ENCODE measurements around the gene SEMA3C.

Gene SEMA3C

DNA sequence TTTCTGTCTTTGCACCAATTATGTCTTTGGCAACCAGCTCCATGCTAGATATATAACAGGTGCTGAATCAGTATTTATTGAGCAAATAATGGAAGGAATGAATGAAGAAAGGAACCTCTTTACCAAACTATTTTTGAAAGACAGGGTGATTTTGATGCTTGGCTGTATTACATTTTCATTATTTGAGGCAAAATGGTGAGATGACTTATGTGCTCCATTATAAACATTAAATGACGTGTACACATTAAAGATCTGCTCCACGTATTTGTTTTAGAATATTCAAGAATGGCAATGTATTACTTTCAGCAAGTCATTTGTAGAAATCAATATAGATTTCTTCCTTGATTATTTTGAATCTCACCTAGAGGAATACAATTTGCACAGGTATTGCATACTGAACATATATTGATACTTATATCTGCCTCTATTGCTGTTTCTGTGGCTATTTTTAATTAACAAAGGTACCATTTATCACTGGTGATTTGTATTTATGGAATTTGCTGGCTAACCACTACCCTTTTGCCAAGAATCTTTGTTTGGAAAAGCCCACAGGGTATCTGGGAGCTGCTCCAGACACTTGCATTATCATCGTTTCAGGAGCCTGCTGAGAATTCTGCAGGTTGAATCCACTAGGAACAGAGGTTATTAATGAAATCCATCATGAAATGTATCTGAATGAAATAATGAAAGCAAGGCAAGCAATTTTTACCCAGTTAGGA lies 92.2 kb downstream of the SEMA3C start:
- H3K27ac ChIP-seq: no peak overlapping the region

DNA sequence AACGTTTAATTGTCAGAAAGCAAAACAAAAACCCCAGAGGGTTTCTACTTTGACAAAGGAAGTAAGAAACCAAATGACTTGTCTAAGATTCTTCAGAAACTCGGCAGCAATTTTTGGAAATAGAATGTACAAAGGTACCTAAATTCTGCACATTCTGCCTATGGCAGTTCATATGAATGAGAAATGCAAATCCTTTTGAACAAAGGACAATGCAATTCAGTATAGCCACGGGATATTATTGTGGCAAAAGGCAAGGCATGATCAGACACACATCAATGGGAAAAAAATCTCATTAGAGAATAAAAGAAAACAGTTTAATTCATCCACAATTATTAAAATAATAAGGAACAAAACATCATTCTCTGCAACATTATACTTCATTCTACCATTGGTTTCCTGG lies 93.4 kb downstream of the SEMA3C start:
- TF ChIP-seq, protein P1, sequence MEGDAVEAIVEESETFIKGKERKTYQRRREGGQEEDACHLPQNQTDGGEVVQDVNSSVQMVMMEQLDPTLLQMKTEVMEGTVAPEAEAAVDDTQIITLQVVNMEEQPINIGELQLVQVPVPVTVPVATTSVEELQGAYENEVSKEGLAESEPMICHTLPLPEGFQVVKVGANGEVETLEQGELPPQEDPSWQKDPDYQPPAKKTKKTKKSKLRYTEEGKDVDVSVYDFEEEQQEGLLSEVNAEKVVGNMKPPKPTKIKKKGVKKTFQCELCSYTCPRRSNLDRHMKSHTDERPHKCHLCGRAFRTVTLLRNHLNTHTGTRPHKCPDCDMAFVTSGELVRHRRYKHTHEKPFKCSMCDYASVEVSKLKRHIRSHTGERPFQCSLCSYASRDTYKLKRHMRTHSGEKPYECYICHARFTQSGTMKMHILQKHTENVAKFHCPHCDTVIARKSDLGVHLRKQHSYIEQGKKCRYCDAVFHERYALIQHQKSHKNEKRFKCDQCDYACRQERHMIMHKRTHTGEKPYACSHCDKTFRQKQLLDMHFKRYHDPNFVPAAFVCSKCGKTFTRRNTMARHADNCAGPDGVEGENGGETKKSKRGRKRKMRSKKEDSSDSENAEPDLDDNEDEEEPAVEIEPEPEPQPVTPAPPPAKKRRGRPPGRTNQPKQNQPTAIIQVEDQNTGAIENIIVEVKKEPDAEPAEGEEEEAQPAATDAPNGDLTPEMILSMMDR (conservative IDR thresholded peaks at IDR 0.05): no peak

More for the DNA sequence above, 92.2 kb downstream of the SEMA3C start:
- TF ChIP-seq, protein P1 (conservative IDR thresholded peaks at IDR 0.05): no peak

DNA sequence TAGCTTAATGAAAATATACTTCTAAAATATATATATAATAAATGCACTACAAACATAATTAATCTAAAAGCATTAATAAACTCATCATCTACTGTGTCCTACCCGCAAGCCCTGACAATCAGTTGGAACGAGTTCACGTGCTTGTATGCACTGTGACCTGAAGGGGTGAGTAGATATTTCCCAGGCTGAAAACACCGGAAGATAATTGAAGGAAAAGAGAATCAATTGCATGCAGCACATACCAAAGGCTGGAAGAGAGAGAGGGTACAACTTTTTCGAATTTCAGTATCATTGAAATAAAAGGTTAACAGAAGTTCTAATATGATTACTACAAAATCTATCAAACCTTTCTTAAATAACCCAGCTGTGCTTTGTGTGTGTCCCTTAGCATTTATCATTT lies 94.6 kb downstream of the SEMA3C start:
- no peak overlapping the region for H3K27ac ChIP-seq
- TF ChIP-seq, protein P1 (conservative IDR thresholded peaks at IDR 0.05): no peak

More for the DNA sequence above, 93.4 kb downstream of the SEMA3C start:
- H3K27ac ChIP-seq: no peak overlapping the region

DNA sequence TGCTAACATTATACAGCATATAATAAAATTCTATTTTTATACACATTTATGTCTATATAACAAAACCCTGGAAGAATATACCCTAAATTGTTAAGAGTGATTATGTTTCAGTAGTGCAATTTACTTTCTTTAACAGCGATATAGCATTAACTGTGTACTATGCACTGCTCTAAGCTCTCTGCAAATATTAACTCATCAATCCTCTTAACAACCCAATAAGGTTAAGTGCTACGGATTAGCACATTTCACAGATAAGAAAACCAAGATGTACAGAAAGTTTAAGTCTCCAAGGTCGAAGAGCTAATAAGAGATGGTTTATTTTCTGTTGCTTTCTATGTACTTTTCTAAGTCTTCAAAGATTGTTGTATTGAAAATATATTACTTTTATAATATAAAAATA lies 95.8 kb downstream of the SEMA3C start:
- TF ChIP-seq, protein P1 (conservative IDR thresholded peaks at IDR 0.05): no peak
- H3K27ac ChIP-seq: no peak overlapping the region

DNA sequence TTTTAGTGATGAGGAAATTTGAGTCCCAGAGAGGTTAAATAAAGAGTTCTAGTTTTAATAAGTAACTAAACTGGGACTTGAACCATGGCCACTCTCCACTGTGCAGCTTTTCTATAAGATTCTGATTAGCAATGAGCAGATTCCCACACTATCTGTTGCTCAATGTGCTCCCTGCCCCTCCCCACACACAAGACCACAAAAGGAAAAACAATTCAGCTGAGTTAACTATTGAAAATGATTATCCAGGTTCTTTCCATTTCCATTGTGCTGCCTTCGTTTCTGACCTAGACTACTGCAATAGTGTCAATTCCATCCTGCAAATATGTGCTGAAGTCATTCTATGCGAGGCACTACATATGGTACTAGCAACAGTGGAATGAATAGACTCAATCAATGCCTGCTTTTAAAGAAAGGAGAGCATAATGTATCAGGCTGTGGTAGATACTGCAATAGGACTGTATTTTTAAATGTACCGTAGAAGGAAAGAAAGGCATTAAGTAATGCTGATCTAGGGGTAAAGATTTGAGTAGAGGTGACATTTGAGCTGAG lies 97.0 kb downstream of the SEMA3C start:
- TF ChIP-seq, protein P1 (conservative IDR thresholded peaks at IDR 0.05): no peak
- H3K27ac ChIP-seq: no peak overlapping the region

DNA sequence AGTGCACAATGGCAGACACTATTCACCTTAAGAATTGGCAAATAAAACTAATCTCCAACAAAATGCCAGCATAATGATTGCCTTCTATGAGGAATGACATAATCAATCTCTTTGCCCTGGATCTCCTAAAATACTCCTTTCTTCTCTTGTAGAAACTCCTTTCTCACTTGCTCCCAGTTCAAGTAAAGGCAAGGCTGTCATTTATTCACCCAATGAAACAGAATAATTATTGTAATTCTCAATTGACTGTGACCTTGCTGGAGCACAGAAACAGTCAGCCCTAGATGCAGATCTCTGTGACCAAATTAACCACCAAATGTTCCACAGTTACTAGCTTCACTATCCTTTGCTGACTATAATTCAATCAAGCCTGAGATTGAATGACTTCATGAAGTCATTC lies 99.3 kb downstream of the SEMA3C start:
- TF ChIP-seq, protein P1 (conservative IDR thresholded peaks at IDR 0.05): no peak
- no peak overlapping the region for H3K27ac ChIP-seq

DNA sequence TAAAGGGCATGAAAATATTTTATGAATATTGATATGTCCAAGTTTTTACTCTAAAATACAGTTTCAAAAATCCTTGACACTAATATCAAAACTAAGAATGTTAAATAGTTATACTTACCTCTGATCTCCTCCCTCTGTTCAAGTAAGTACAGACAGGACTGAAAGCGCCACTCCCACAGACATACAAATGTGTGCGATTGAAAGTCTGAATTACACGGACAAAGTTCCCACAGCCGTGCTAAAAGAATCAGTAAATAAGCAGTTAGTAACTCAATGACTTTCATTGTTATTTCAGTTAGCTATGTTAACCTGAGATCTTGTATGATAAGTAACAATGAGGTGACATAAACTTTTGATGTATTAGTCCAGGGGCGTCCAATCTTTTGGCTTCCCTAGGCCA lies 100.7 kb downstream of the SEMA3C start:
- H3K27ac ChIP-seq: no peak overlapping the region
- TF ChIP-seq, protein P1 (conservative IDR thresholded peaks at IDR 0.05): no peak

Data from VCaP (cell line).